H1 (cell line): ENCODE measurements around the gene ANKH. TPM values are rescaled to one million over a fixed set of nuclear protein-coding genes. Genes with fewer than 3 reads are reported as not detected.

ENCODE experiments used
- CTCF ChIA-PET: fragments of 300-600 bp; sonication (Branson Sonifier 250); formaldehyde crosslinking; loops from one replicate; lab custom pipeline; 2021; ENCODE audit not compliant: partially characterized antibody; lab: Charles Lee
- POLR2A ChIA-PET: fragments of 300-600 bp; sonication (Branson Sonifier 250); formaldehyde crosslinking; loops from one replicate; lab custom pipeline; 2021; ENCODE audit warnings: inconsistent platforms; ENCODE audit not compliant: partially characterized antibody; lab: Charles Lee
- DNase-seq, 2 experiments: peaks; one replicate each; pipeline versions ENCODE4 v3.0.0 to v3.0.0-alpha.2; 2010 to 2022; ENCODE audit warnings: low spot score in 2 of 2, low read depth in 1 of 2, mixed read lengths in 1 of 2
- FAIRE-seq: peaks from 2 replicates; lab custom pipeline; 2011; peaks lifted over from hg19 to GRCh38; lab: Jason Lieb, UNC
- H2AFZ ChIP-seq: 2 replicates; pipeline ENCODE4 v1.8.1; 2012; ENCODE audit warnings: low read length, inconsistent platforms
- H2AK5ac ChIP-seq: 2 replicates; pipeline ENCODE4 v1.6.1; 2013; ENCODE audit warnings: low read depth, low read length
- H2BK120ac ChIP-seq: replicated peaks from 2 replicates; pipeline ENCODE3; 2013; ENCODE audit warnings: low read depth, low read length, inconsistent platforms
- H2BK12ac ChIP-seq: 2 replicates; pipeline ENCODE4 v1.6.1; 2013; ENCODE audit warnings: low read depth, low read length
- H2BK15ac ChIP-seq: 2 replicates; pipeline ENCODE4 v1.6.1; 2013; ENCODE audit warnings: low read length
- H2BK20ac ChIP-seq: 2 replicates; pipeline ENCODE4 v1.6.1; 2013; ENCODE audit warnings: low read length
- H2BK5ac ChIP-seq: 2 replicates; pipeline ENCODE4 v1.6.1; 2013; ENCODE audit warnings: low read depth, low read length
- H3K14ac ChIP-seq: 2 replicates; pipeline ENCODE4 v1.6.1; 2013; ENCODE audit warnings: inconsistent platforms; ENCODE audit not compliant: insufficient read length
- H3K18ac ChIP-seq: 2 replicates; pipeline ENCODE4 v1.6.1; 2013; ENCODE audit warnings: low read length; ENCODE audit errors: extremely low read depth
- H3K23ac ChIP-seq: 2 replicates; pipeline ENCODE4 v1.6.1; 2013; ENCODE audit warnings: inconsistent platforms; ENCODE audit not compliant: insufficient read length
- H3K23me2 ChIP-seq: 2 replicates; pipeline ENCODE4 v1.6.1; 2013; ENCODE audit warnings: low read depth, low read length
- H3K27ac ChIP-seq: 2 replicates; pipeline ENCODE4 v1.6.1; 2011; ENCODE audit warnings: low read depth, low read length, inconsistent platforms
- H3K27me3 ChIP-seq, 4 experiments: replicated peaks in 1 of 4; 1 replicate in 1 of 4; 2 replicates in 3 of 4; pipeline versions ENCODE4 v1.6.1 to v1.8.1; 2011 to 2013; ENCODE audit warnings: low read length in 3 of 4, mild to moderate bottlenecking in 3 of 4, inconsistent platforms in 2 of 4, mixed read lengths in 2 of 4, moderate library complexity in 1 of 4; ENCODE audit not compliant: control insufficient read depth in 3 of 4, insufficient read depth in 3 of 4; ENCODE audit errors: extremely low read depth in 1 of 4
- H3K36me3 ChIP-seq, 4 experiments: 2 replicates each; pipeline versions ENCODE4 v1.6.1 to v1.8.1; 2011 to 2013; ENCODE audit warnings: mild to moderate bottlenecking in 4 of 4, low read length in 3 of 4, moderate library complexity in 2 of 4, control low read depth in 1 of 4, inconsistent platforms in 1 of 4; ENCODE audit not compliant: insufficient read depth in 4 of 4, control insufficient read depth in 2 of 4
- H3K4ac ChIP-seq: replicated peaks from 2 replicates; pipeline ENCODE3; 2013; ENCODE audit warnings: low read length, low read depth, mixed read lengths, inconsistent platforms; ENCODE audit not compliant: insufficient read length
- H3K4me1 ChIP-seq, 4 experiments: replicated peaks in 1 of 4; 1 replicate in 1 of 4; 2 replicates in 3 of 4; pipeline versions ENCODE4 v1.6.1 to v1.8.1; 2011 to 2013; ENCODE audit warnings: low read length in 3 of 4, inconsistent platforms in 2 of 4, mixed read lengths in 1 of 4; ENCODE audit not compliant: insufficient read depth in 4 of 4, control insufficient read depth in 3 of 4
- H3K4me2 ChIP-seq, 2 experiments: 2 replicates each; pipeline versions ENCODE4 v1.6.1 to v1.8.1; 2011 to 2013; ENCODE audit warnings: low read depth in 2 of 2, low read length in 2 of 2, control low read depth in 1 of 2, inconsistent platforms in 1 of 2, mild to moderate bottlenecking in 1 of 2; ENCODE audit not compliant: insufficient read depth in 1 of 2
- H3K4me3 ChIP-seq, 4 experiments: fragments of 200-600, 300-600 bp in 1 of 4; sonication (generic), shearing (Covaris generic), sonication (Bioruptor Twin) in 1 of 4; 2 replicates each; pipeline versions ENCODE4 v1.5.1 to v1.8.1; 2011 to 2016; ENCODE audit warnings: low read length in 4 of 4, low read depth in 3 of 4, control low read depth in 2 of 4, inconsistent platforms in 2 of 4, mild to moderate bottlenecking in 2 of 4, mixed read lengths in 1 of 4, moderate library complexity in 1 of 4; ENCODE audit not compliant: insufficient read depth in 2 of 4; ENCODE audit errors: extremely low read depth in 1 of 4
- H3K56ac ChIP-seq: replicated peaks from 2 replicates; pipeline ENCODE3; 2013; ENCODE audit warnings: low read depth, mild to moderate bottlenecking, mixed read lengths, low read length, inconsistent platforms; ENCODE audit not compliant: insufficient read length
- H3K79me1 ChIP-seq: 2 replicates; pipeline ENCODE4 v1.6.1; 2013; ENCODE audit warnings: low read depth, low read length, control low read depth
- H3K79me2 ChIP-seq, 2 experiments: 2 replicates each; pipeline versions ENCODE4 v1.6.1 to v1.8.1; 2012 to 2013; ENCODE audit warnings: low read length in 2 of 2, mild to moderate bottlenecking in 2 of 2, inconsistent platforms in 1 of 2; ENCODE audit not compliant: insufficient read depth in 2 of 2, control insufficient read depth in 1 of 2
- H3K9ac ChIP-seq, 4 experiments: replicated peaks in 1 of 4; 1 replicate in 1 of 4; 2 replicates in 3 of 4; pipeline versions ENCODE4 v1.6.1 to v1.8.1; 2011 to 2013; ENCODE audit warnings: low read depth in 3 of 4, low read length in 3 of 4, control low read depth in 2 of 4, mild to moderate bottlenecking in 2 of 4, moderate library complexity in 2 of 4, inconsistent platforms in 1 of 4; ENCODE audit errors: extremely low read depth in 1 of 4
- H3K9me3 ChIP-seq, 2 experiments: 2 replicates each; pipeline versions ENCODE4 v1.6.1 to v1.8.1; 2012 to 2013; ENCODE audit warnings: mild to moderate bottlenecking in 2 of 2, moderate library complexity in 2 of 2, control low read depth in 1 of 2, inconsistent platforms in 1 of 2, low read depth in 1 of 2, low read length in 1 of 2, mixed read lengths in 1 of 2; ENCODE audit not compliant: insufficient read depth in 2 of 2
- H4K20me1 ChIP-seq, 2 experiments: replicated peaks in 1 of 2; 2 replicates each; pipeline versions ENCODE3 to v1.8.1; 2011 to 2013; ENCODE audit warnings: inconsistent platforms in 2 of 2, low read length in 2 of 2, mild to moderate bottlenecking in 1 of 2; ENCODE audit not compliant: insufficient read depth in 2 of 2, control insufficient read depth in 1 of 2
- H4K5ac ChIP-seq: 2 replicates; pipeline ENCODE4 v1.6.1; 2013; ENCODE audit warnings: low read length, low read depth, mixed read lengths, inconsistent platforms; ENCODE audit not compliant: insufficient read length
- H4K8ac ChIP-seq: 2 replicates; pipeline ENCODE4 v1.8.0; 2013; ENCODE audit warnings: mild to moderate bottlenecking, moderate library complexity, low read length, inconsistent platforms; ENCODE audit not compliant: insufficient read depth; ENCODE audit errors: extremely low read depth
- H4K91ac ChIP-seq: replicated peaks from 2 replicates; pipeline ENCODE3; 2013; ENCODE audit warnings: low read length, mixed read lengths, inconsistent platforms; ENCODE audit not compliant: insufficient read length
- ASH2L ChIP-seq: fragments of 200-600, 300-600 bp; sonication (generic); IDR thresholded peaks from one replicate; pipeline ENCODE4 v1.7.1; 2017; ENCODE audit warnings: low read length
- JUN ChIP-seq: IDR thresholded peaks from 2 replicates; pipeline ENCODE4 v1.6.1; 2011; ENCODE audit warnings: low read depth, mild to moderate bottlenecking, improper control_type of control experiment, low read length
- TBP ChIP-seq: IDR thresholded peaks from 2 replicates; pipeline ENCODE4 v1.6.1; 2011; ENCODE audit warnings: low read depth, low read length, improper control_type of control experiment
- WGBS, 2 experiments: shearing (Covaris generic) in 1 of 2; methylation state at CpG; one replicate each; pipeline versions ENCODE4 v1.1.6 to v1.1.7; 2013 to 2015; ENCODE audit warnings: low lambda C conversion rate in 2 of 2, mixed read lengths in 2 of 2, inconsistent platforms in 1 of 2, low coverage in 1 of 2, missing lambda C conversion rate in 1 of 2; ENCODE audit not compliant: insufficient replicate concordance in 2 of 2, insufficient coverage in 1 of 2, insufficient read length in 1 of 2; ENCODE audit errors: extremely low coverage in 1 of 2, missing lambda C conversion rate in 1 of 2; 5-methylcytosine and 5-hydroxymethylcytosine counted together
- polyA plus RNA-seq, 7 experiments: library from polyadenylated mRNA; depleted of rRNA in 3 of 7; stranded (reverse) in 5 of 7; unstranded in 2 of 7; fragments of >200 nt in 5 of 7; fragments of 200-250 nt in 2 of 7; gene quantifications; 1 replicate in 5 of 7; 2 replicates in 1 of 7; 4 replicates in 1 of 7; pipeline versions ENCODE4 v1.2.1 to v1.2.3, GENCODE V29; 2011 to 2013; ENCODE audit warnings: missing spikeins in 2 of 7, mixed read lengths in 2 of 7
- total RNA-seq: library from RNA; stranded (reverse); fragmentation: NEBNext Ultra II Directional; extraction: Animal tissue kit (Norgen Biotek cat#: 25700); gene quantifications from 2 replicates; pipeline ENCODE4 v1.2.1, GENCODE V29; 2021

The ANKH gene
- total and polyA plus RNA-seq, 2 of the 8 experiments (the other 6 are each of a cell fraction or from before 2014, with no cell fraction given) = 5.3 to 13.0 TPM

DNA sequence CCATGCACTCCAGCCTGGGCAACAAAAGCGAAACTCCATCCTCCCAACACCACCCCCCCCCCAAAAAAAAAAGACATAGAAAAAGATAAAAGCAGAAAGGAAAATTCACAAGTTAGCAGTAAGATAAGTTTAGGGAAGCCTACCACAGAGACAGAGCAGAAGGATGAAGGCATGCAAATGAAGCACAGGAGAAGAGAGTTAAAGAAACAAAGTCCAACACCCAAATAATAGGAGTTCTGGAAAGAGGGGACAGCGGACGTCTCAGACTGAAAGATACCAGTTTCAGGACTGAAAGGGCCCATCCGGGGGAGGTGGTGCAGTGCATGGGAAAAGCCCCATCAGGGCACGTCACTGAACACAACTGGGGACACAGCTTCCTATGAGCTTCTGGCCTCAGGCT, 152.8 kb downstream of the ANKH start:
- Histone ChIP-seq H3K79me1 (no peaks in the 10 kb centered on the region; the same call in 1 of the 2 replicates), H3K23ac (no peak overlapping the region), H3K27me3 (no peaks in the 10 kb centered on the region; a peak in 2 of 7 replicates), H2AFZ (no peak overlapping the region), H4K5ac (no peak overlapping the region), H3K18ac (no peak overlapping the region), H3K9ac (no peak overlapping the region), H2BK15ac (no peak overlapping the region), H2BK20ac (no peak overlapping the region), H3K9me3 (peaks cover 0 to 3% of the 10 kb centered on the region in 2 experiments; a peak in 1 of 4 replicates), H3K27ac (no peak overlapping the region), H2AK5ac (no peak overlapping the region), H3K4ac (no peak overlapping the region), H2BK12ac (no peak overlapping the region), H3K4me2 (no peak overlapping the region), H4K91ac (no peak overlapping the region), H3K4me3 (no peak overlapping the region), H4K20me1 (no peaks in the 10 kb centered on the region), H3K36me3 (no peaks in the 10 kb centered on the region), H3K79me2 (no peaks in the 10 kb centered on the region), H3K14ac (no peak overlapping the region), H3K56ac (no peak overlapping the region), H3K4me1 (no peaks in the 10 kb centered on the region), H4K8ac (no peak overlapping the region), H2BK120ac (no peak overlapping the region), H3K23me2 (no peaks in the 10 kb centered on the region), H2BK5ac (no peak overlapping the region)
- ChIA-PET CTCF (interaction anchor here (1.0 to 2.4 kb wide), 4 partner anchors 8 to 158 kb away, joined by 3 to 12 read pairs (median 4); no protein-coding TSS in a partner anchor), POLR2A (no interaction called here)
- FAIRE-seq (no peak), DNase-seq (no peak)
- WGBS, 2 experiments = 92% methylated on average over 5 of the region's 5 CpGs; no CpG with 5 or more reads in 1 of the 2 experiments
- TF ChIP-seq JUN (no peak), TBP (no peak), ASH2L (no peak)
